Upper lobe of left lung (tissue), 6 donors: Measurements from ENCODE around the gene CD300LF. TPM values are rescaled to one million over a fixed set of nuclear protein-coding genes. Genes with fewer than 3 reads are reported as not detected.

ENCODE experiments used
- ATAC-seq, 2 donors: fragments of 200-7000 bp; cut with Tn5 transposase; one replicate each; pipeline ENCODE4 v1.9.1; 2022; ENCODE audit warnings: mild to moderate bottlenecking in 2 of 2, moderate library complexity in 2 of 2; ENCODE audit not compliant: low FRiP score in 2 of 2
- DNase-seq, 2 donors: peaks; one replicate each; pipeline ENCODE4 v3.0.0-alpha.2; 2019 to 2020
- H3K27ac ChIP-seq, 4 donors: fragments of 200-600 bp; sonication (generic); one replicate each; pipeline ENCODE4 v1.5.1; 2016 to 2019
- H3K27me3 ChIP-seq, 4 donors: fragments of 200-600 bp; sonication (generic); one replicate each; pipeline ENCODE4 v1.5.1; 2017 to 2019
- H3K36me3 ChIP-seq, 4 donors: fragments of 200-600 bp; sonication (generic); one replicate each; pipeline ENCODE4 v1.5.1; 2016 to 2019
- H3K4me1 ChIP-seq, 4 donors: fragments of 200-600 bp; sonication (generic); one replicate each; pipeline ENCODE4 v1.5.1; 2018 to 2019
- H3K4me3 ChIP-seq, 4 donors: fragments of 200-600 bp; sonication (generic); one replicate each; pipeline ENCODE4 v1.5.1; 2017 to 2019; ENCODE audit warnings: mild to moderate bottlenecking in 2 of 4, moderate library complexity in 1 of 4
- H3K9me3 ChIP-seq, 4 donors: fragments of 200-600 bp; sonication (generic); one replicate each; pipeline ENCODE4 v1.5.1; 2018 to 2019
- EP300 ChIP-seq, 4 donors: sonication (generic); formaldehyde crosslinking; IDR thresholded peaks; one replicate each; pipeline ENCODE4 v1.5.1; 2017; ENCODE audit warnings: antibody characterized with exemption in 4 of 4, control low read depth in 2 of 4
- POLR2A ChIP-seq, 4 donors: fragments of 450-650 bp; IDR thresholded peaks; one replicate each; pipeline ENCODE4 v1.5.1; 2016 to 2017; ENCODE audit warnings: antibody characterized with exemption in 4 of 4, mild to moderate bottlenecking in 2 of 4
- POLR2AphosphoS5 ChIP-seq, 2 donors: sonication (generic); formaldehyde crosslinking; IDR thresholded peaks; one replicate each; pipeline ENCODE4 v1.5.1; 2017; ENCODE audit warnings: antibody characterized with exemption in 2 of 2
- WGBS, 2 donors: methylation state at CpG; one replicate each; pipeline ENCODE4 v1.1.5; 2017 to 2018; 5-methylcytosine and 5-hydroxymethylcytosine counted together
- total RNA-seq, 6 donors: library from RNA; depleted of rRNA in 4 of 6; stranded (reverse); fragments of >200 nt in 4 of 6; gene quantifications; one replicate each; pipeline versions ENCODE4 v1.1.0 to v1.2.1, GENCODE V29; 2016 to 2021
- TF ChIP-seq, protein P1 (sequence below), 6 experiments: fragments of 450-650 bp in 4 of 6; fragments of 200-600 bp in 2 of 6; sonication (generic) in 2 of 6; IDR thresholded peaks; one replicate each; pipeline ENCODE4 v1.5.1; 2016 to 2019; ENCODE audit warnings: antibody characterized with exemption in 6 of 6
- donor health status: DM: no; HTN: no; CAD: no; lungs with moderate emphysema.
- donor health status: DM: no; HTN: yes; CAD: no; lungs with severe emphysema.

Gene CD300LF
- total RNA-seq, 6 donors from 2014 or later, result 14.5 to 70.2 (median 33.4) TPM

DNA sequence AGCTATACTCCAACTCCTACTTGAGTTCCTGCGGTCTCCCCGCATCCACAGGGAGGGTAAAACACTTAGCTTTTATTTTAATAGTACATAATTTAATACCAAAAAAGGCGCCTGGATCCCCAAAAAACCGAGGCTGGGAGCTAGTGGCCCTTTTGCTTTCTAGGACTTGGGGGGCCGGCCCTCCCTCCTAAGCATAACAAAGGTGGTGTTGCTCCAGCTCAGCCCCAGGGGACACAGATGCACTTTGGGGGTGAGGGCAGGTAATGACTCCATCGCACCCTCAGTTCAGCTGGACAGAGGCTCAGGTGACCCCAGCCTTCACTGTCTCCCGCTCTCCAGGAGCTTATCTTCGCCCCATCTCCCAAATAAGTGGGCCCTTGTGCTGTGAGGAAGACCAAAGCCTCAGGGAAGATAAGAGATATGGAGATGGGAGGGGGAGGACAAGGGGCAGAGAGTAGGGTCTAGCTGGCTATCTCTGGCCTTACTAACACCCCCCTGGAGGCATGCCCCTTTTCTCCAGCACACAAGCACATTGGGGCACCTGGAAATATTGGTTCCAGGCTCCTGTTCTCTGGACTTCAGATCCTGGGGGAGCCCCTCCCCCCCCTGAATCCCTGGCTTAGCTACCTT lies 32.9 kb upstream of the CD300LF start:
- Histone ChIP-seq H3K4me1 (peaks cover 59 to 86% (median 69%) of the 10 kb centered on the region in 4 donors), H3K36me3 (no peaks in the 10 kb centered on the region), H3K9me3 (no peaks in the 10 kb centered on the region), H3K27ac (peak overlapping the region; percentile 35 to 88 (median 78)), H3K4me3 (no peak overlapping the region), H3K27me3 (no peaks in the 10 kb centered on the region)
- no peak for TF ChIP-seq POLR2AphosphoS5 (IDR thresholded peaks at IDR 0.05)
- TF ChIP-seq, protein P1, sequence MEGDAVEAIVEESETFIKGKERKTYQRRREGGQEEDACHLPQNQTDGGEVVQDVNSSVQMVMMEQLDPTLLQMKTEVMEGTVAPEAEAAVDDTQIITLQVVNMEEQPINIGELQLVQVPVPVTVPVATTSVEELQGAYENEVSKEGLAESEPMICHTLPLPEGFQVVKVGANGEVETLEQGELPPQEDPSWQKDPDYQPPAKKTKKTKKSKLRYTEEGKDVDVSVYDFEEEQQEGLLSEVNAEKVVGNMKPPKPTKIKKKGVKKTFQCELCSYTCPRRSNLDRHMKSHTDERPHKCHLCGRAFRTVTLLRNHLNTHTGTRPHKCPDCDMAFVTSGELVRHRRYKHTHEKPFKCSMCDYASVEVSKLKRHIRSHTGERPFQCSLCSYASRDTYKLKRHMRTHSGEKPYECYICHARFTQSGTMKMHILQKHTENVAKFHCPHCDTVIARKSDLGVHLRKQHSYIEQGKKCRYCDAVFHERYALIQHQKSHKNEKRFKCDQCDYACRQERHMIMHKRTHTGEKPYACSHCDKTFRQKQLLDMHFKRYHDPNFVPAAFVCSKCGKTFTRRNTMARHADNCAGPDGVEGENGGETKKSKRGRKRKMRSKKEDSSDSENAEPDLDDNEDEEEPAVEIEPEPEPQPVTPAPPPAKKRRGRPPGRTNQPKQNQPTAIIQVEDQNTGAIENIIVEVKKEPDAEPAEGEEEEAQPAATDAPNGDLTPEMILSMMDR (IDR thresholded peaks at IDR 0.05), result no peak
- TF ChIP-seq POLR2A (IDR thresholded peaks at IDR 0.05), result no peak
- no peak for TF ChIP-seq EP300 (IDR thresholded peaks at IDR 0.05)
- 78 to 93% methylated on average over 8 of the region's 8 CpGs for WGBS, 2 donors
- DNase-seq (no peak), ATAC-seq (no peak)

DNA sequence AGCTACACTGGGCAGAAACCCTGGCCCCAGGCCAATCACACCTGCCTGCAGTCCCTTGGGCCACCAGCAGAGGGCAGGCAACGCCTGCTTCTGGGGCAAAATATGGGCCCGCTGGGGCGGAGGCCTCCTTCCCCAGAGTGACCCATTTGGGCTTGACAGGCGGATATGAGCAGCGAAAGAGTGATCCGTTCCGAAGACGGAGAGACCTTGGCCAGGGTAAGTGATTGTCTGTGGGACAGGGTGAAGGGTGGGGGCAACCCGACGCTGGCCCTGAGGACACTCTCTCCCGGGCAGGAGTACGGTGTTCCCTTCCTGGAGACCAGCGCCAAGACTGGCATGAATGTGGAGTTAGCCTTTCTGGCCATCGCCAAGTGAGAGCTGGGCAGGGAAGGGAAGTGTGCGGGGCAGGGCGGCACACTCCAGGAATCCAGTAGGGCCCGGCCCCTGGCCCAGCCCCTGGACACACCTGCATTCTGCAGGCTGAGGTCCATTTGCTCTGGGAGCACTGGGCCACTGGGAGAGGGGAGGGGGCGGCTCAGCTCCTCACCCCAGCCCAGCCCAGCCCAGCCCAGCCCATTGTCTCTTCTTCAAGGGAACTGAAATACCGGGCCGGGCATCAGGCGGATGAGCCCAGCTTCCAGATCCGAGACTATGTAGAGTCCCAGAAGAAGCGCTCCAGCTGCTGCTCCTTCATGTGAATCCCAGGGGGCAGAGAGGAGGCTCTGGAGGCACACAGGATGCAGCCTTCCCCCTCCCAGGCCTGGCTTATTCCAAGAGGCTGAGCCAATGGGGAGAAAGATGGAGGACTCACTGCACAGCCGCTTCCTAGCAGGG lies 32.2 kb upstream of the CD300LF start:
- DNase-seq, result peak; percentile 94 to 96
- Histone ChIP-seq H3K36me3 (no peaks in the 10 kb centered on the region), H3K27ac (peak overlapping the region; percentile 53 to 88 (median 82)), H3K27me3 (peaks cover 0 to 1% (median 0%) of the 10 kb centered on the region in 4 donors), H3K9me3 (no peaks in the 10 kb centered on the region), H3K4me3 (peak overlapping the region in 3 of 4 donors; percentile 17 to 39 (median 37)), H3K4me1 (peaks cover 52 to 81% (median 61%) of the 10 kb centered on the region in 4 donors)
- TF ChIP-seq, protein P1 (IDR thresholded peaks at IDR 0.05), result peak; percentile 99 to 100 (median 100)
- TF ChIP-seq POLR2AphosphoS5 (IDR thresholded peaks at IDR 0.05) (peak; percentile 58 to 66), EP300 (IDR thresholded peaks at IDR 0.05) (no peak)
- 13 to 34% methylated on average over 11 to 24 of the region's 24 CpGs for WGBS, 2 donors
- peak; percentile 63 to 89 for ATAC-seq

DNA sequence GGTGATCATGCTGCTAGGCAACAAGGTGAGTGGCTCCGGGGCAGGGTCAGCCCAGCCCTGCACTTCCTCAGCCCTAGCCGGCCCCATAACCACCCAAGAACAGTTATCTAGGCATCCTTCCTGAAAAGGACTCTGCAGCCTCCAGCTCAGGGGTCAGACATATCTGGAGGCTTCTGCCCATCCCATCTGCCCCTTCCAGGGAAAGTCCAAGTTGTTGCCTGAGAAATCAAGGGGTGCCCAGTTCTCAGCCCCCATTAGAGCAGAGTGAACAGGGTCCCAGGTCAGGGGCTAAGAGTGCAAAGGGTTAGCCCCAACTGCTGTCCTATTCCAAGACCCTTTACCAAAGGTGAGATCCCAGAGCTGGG lies 31.6 kb upstream of the CD300LF start:
- Histone ChIP-seq H3K9me3 (no peaks in the 10 kb centered on the region), H3K27me3 (peaks cover 0 to 1% (median 0%) of the 10 kb centered on the region in 4 donors), H3K27ac (peak overlapping the region in 3 of 4 donors; percentile 21 to 82 (median 30)), H3K36me3 (no peaks in the 10 kb centered on the region), H3K4me1 (peaks cover 51 to 81% (median 57%) of the 10 kb centered on the region in 4 donors), H3K4me3 (no peak overlapping the region)
- DNase-seq, result no peak
- no peak for ATAC-seq
- no peak for TF ChIP-seq POLR2A (IDR thresholded peaks at IDR 0.05)
- 32 to 100% methylated on average over 1 to 2 of the region's 2 CpGs for WGBS, 2 donors

DNA sequence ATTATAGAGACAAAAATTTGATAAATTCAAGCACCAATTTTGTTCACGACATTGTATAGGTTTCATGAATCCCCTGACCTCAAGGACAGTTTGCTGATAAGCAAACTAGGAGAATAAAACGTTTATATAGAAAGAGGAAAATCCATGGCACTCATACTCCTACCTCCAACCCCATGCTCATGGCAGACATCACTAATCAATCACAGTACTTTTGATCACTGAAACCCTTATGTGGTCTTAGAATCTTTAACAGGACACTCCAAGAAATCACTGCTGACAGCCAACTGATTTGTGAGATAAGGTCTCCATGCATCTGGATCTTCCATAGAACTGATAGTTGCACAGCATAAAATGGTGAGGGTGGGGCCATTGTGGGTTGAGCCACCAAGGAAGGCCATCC lies 31.0 kb upstream of the CD300LF start:
- Histone ChIP-seq H3K4me1 (peaks cover 54 to 84% (median 60%) of the 10 kb centered on the region in 4 donors), H3K4me3 (no peak overlapping the region), H3K27me3 (peaks cover 0 to 1% (median under 1%) of the 10 kb centered on the region in 4 donors), H3K27ac (peak overlapping the region in 1 of 4 donors; percentile 30), H3K9me3 (no peaks in the 10 kb centered on the region), H3K36me3 (no peaks in the 10 kb centered on the region)
- DNase-seq (no peak), ATAC-seq (no peak)
- WGBS, 2 donors, result 73 to 74% methylated on average over 2 of the region's 2 CpGs
- TF ChIP-seq, protein P1 (IDR thresholded peaks at IDR 0.05), result no peak
- TF ChIP-seq POLR2AphosphoS5 (IDR thresholded peaks at IDR 0.05) (no peak), EP300 (IDR thresholded peaks at IDR 0.05) (no peak), POLR2A (IDR thresholded peaks at IDR 0.05) (no peak)

DNA sequence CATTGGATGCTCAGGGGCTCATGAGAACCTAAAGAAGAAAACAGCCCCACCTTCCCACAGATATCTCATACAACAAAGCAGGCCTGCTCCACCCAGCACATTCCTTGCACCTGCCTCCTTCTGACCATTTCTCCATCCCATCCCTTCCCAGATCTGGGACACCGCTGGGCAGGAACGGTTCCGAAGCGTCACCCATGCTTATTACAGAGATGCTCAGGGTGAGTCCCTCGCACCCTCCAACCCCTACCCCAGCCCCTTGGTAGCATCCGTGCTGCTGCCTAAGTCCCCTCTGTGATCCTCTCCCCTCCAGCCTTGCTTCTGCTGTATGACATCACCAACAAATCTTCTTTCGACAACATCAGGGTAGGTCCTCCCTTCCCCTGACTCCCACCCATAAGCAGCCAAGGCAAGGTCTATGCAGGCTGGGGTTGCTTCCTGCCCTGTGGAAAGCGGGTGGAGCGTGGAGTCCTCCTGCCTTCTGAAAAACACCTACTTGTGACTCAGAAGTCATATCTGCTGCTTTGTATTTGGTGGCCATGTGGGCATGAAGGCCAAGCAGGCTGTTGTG lies 30.3 kb upstream of the CD300LF start:
- H3K9me3 ChIP-seq, result no peaks in the 10 kb centered on the region
- peak overlapping the region in 3 of 4 donors; percentile 30 to 71 (median 42) for H3K27ac ChIP-seq
- no peaks in the 10 kb centered on the region for H3K36me3 ChIP-seq
- TF ChIP-seq, protein P1 (IDR thresholded peaks at IDR 0.05), result no peak
- TF ChIP-seq EP300 (IDR thresholded peaks at IDR 0.05) (no peak), POLR2AphosphoS5 (IDR thresholded peaks at IDR 0.05) (no peak), POLR2A (IDR thresholded peaks at IDR 0.05) (no peak)
- H3K4me3 ChIP-seq, result no peak overlapping the region
- ATAC-seq, result no peak
- peaks cover 0 to 6% (median 2%) of the 10 kb centered on the region in 4 donors for H3K27me3 ChIP-seq
- peaks cover 61 to 90% (median 66%) of the 10 kb centered on the region in 4 donors for H3K4me1 ChIP-seq
- 91 to 94% methylated on average over 9 of the region's 9 CpGs for WGBS, 2 donors
- no peak for DNase-seq
